Panc1 (cell line): Measurements from ENCODE around the gene PRUNE1. TPM values are rescaled to one million over a fixed set of nuclear protein-coding genes. Genes with fewer than 3 reads are reported as not detected.

Experiments
- ATAC-seq: fragments of 200-7000 bp; cut with Tn5 transposase; 2 replicates; pipeline ENCODE4 v1.9.1; 2020; ENCODE audit warnings: mild to moderate bottlenecking, moderate library complexity
- BruUV-seq: library from RNA; stranded (reverse); fragments of 400-500 nt; replicated peaks from 2 replicates; lab custom pipeline; 2021; lab: Mats Ljungman, UMichigan
- CTCF ChIA-PET: fragments of 300-600 bp; sonication (Branson Sonifier 250); formaldehyde crosslinking; loops from one replicate; lab custom pipeline; 2022; ENCODE audit warnings: antibody characterized with exemption; lab: Charles Lee
- POLR2A ChIA-PET: fragments of 300-600 bp; sonication (Branson Sonifier 250); formaldehyde crosslinking; loops from one replicate; lab custom pipeline; 2022; ENCODE audit warnings: antibody characterized with exemption; lab: Charles Lee
- DNase-seq: peaks from one replicate; pipeline ENCODE4 v3.0.0-alpha.2; 2010; ENCODE audit warnings: low read depth, low spot score
- H3K27ac ChIP-seq: 2 replicates; pipeline ENCODE4 v1.5.1; 2011; ENCODE audit warnings: mild to moderate bottlenecking, low read length, inconsistent platforms
- H3K27me3 ChIP-seq: fragments of 200-500 bp; sonication (Bioruptor generic); 2 replicates; pipeline ENCODE4 v1.6.0; 2014; ENCODE audit warnings: low read length, inconsistent platforms; ENCODE audit not compliant: control insufficient read depth, insufficient read depth
- H3K36me3 ChIP-seq: fragments of 200-500 bp; sonication (Bioruptor generic); 2 replicates; pipeline ENCODE4 v1.5.1; 2014; ENCODE audit warnings: inconsistent platforms, mild to moderate bottlenecking, low read length, moderate library complexity; ENCODE audit not compliant: control insufficient read depth, insufficient read depth
- H3K4me1 ChIP-seq: 2 replicates; pipeline ENCODE4 v1.5.1; 2011; ENCODE audit warnings: inconsistent platforms, mild to moderate bottlenecking, low read length, moderate library complexity; ENCODE audit not compliant: control insufficient read depth, insufficient read depth
- H3K4me3 ChIP-seq, 2 experiments: 2 replicates each; pipeline ENCODE4 v1.5.1; 2011 to 2012; ENCODE audit warnings: low read depth in 2 of 2, low read length in 2 of 2, mild to moderate bottlenecking in 2 of 2, inconsistent platforms in 1 of 2, moderate library complexity in 1 of 2
- H3K9me3 ChIP-seq: fragments of 200-500 bp; sonication (Bioruptor generic); 2 replicates; pipeline ENCODE4 v1.5.1; 2014; ENCODE audit warnings: low read depth, mild to moderate bottlenecking, inconsistent platforms, low read length, moderate library complexity; ENCODE audit not compliant: control insufficient read depth, insufficient read depth
- POLR2AphosphoS5 ChIP-seq: IDR thresholded peaks from 2 replicates; pipeline ENCODE4 v1.6.1; 2012; ENCODE audit warnings: mild to moderate bottlenecking, low read depth, low read length, moderate library complexity
- SIN3A ChIP-seq: IDR thresholded peaks from 2 replicates; pipeline ENCODE4 v1.6.1; 2012; ENCODE audit warnings: low read depth, mild to moderate bottlenecking, low read length, moderate library complexity, borderline replicate concordance; ENCODE audit not compliant: insufficient read depth
- TCF7L2 ChIP-seq: IDR thresholded peaks from 2 replicates; pipeline ENCODE4 v1.6.1; 2011; ENCODE audit warnings: mild to moderate bottlenecking, low read depth, low read length, inconsistent platforms
- in situ Hi-C: cut with HindIII; loops from 2 replicates; pipeline ENCODE4 v1.10.0; 2016; ENCODE audit warnings: low sequenced_read_pairs, low pct_unique_long_range_greater_than_20kb
- intact Hi-C: fragments of 100-400 bp; cut with micrococcal nuclease; formaldehyde crosslinking; loops from one replicate; pipeline ENCODE4 v1.10.0; 2022; ENCODE audit not compliant: unreplicated experiment
- total RNA-seq: library from RNA; stranded (reverse); gene quantifications from one replicate; pipeline ENCODE4 v1.2.1, GENCODE V29; 2021; ENCODE audit not compliant: unreplicated experiment
- TF ChIP-seq, protein P1 (sequence below): fragments of 450-650 bp; IDR thresholded peaks from 2 replicates; pipeline ENCODE4 v1.5.1; 2017; ENCODE audit warnings: mild to moderate bottlenecking
- TF ChIP-seq, protein P2 (sequence below), 2 experiments: IDR thresholded peaks; 2 replicates each; pipeline ENCODE4 v1.6.1; 2011 to 2012; ENCODE audit warnings: low read depth in 2 of 2, control low read depth in 1 of 2, low read length in 1 of 2, mild to moderate bottlenecking in 1 of 2, moderate library complexity in 1 of 2; ENCODE audit not compliant: insufficient read depth in 1 of 2

The PRUNE1 gene
- total RNA-seq, 1 experiment from 2014 or later: 16.2 TPM

DNA sequence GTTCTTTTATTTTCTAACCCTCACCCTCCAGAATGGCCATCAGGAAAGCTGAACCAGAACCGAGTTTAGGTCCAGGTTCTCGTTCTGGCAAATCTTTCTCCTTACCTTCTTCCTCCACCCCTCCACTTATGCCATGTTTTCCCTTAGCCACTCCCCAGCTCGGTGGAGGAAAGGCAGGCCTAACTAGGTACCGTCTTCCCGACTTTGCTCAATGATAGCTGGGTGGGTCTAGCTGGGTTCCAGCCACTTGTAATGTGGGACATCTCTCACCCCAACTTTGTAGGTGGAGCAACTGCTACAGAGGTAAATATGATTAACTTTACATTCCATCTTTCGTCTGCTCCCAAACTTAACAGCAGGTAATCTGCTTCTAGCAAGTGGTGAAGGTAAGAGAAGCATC is 28.8 kb downstream of the PRUNE1 start:
- no TSS peak for BruUV-seq
- H3K36me3 ChIP-seq: 0 out of 2 replicates have a peak, but pooled peaks cover 2% of the 10 kb centered on the region
- TF ChIP-seq, protein P1, sequence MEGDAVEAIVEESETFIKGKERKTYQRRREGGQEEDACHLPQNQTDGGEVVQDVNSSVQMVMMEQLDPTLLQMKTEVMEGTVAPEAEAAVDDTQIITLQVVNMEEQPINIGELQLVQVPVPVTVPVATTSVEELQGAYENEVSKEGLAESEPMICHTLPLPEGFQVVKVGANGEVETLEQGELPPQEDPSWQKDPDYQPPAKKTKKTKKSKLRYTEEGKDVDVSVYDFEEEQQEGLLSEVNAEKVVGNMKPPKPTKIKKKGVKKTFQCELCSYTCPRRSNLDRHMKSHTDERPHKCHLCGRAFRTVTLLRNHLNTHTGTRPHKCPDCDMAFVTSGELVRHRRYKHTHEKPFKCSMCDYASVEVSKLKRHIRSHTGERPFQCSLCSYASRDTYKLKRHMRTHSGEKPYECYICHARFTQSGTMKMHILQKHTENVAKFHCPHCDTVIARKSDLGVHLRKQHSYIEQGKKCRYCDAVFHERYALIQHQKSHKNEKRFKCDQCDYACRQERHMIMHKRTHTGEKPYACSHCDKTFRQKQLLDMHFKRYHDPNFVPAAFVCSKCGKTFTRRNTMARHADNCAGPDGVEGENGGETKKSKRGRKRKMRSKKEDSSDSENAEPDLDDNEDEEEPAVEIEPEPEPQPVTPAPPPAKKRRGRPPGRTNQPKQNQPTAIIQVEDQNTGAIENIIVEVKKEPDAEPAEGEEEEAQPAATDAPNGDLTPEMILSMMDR: no peak
- TF ChIP-seq, protein P2, sequence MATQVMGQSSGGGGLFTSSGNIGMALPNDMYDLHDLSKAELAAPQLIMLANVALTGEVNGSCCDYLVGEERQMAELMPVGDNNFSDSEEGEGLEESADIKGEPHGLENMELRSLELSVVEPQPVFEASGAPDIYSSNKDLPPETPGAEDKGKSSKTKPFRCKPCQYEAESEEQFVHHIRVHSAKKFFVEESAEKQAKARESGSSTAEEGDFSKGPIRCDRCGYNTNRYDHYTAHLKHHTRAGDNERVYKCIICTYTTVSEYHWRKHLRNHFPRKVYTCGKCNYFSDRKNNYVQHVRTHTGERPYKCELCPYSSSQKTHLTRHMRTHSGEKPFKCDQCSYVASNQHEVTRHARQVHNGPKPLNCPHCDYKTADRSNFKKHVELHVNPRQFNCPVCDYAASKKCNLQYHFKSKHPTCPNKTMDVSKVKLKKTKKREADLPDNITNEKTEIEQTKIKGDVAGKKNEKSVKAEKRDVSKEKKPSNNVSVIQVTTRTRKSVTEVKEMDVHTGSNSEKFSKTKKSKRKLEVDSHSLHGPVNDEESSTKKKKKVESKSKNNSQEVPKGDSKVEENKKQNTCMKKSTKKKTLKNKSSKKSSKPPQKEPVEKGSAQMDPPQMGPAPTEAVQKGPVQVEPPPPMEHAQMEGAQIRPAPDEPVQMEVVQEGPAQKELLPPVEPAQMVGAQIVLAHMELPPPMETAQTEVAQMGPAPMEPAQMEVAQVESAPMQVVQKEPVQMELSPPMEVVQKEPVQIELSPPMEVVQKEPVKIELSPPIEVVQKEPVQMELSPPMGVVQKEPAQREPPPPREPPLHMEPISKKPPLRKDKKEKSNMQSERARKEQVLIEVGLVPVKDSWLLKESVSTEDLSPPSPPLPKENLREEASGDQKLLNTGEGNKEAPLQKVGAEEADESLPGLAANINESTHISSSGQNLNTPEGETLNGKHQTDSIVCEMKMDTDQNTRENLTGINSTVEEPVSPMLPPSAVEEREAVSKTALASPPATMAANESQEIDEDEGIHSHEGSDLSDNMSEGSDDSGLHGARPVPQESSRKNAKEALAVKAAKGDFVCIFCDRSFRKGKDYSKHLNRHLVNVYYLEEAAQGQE (IDR thresholded peaks at IDR 0.05; ENCODE audit: insufficient read depth in 1 of 2, low read depth in 2 of 2, low read length in 1 of 2): no peak
- no peak for TF ChIP-seq TCF7L2
- TF ChIP-seq POLR2AphosphoS5: no peak
- no peak for TF ChIP-seq SIN3A
- no peaks in the 10 kb centered on the region for H3K4me1 ChIP-seq
- ChIA-PET CTCF (no interaction called here), POLR2A (no interaction called here)
- in situ Hi-C loops (no loop called here), intact Hi-C loops (no loop called here)
- H3K27me3 ChIP-seq: no peaks in the 10 kb centered on the region
- DNase-seq (no peak), ATAC-seq (no peak)
- H3K9me3 ChIP-seq: no peaks in the 10 kb centered on the region
- no peak overlapping the region for H3K27ac ChIP-seq
- no peak overlapping the region for H3K4me3 ChIP-seq

DNA sequence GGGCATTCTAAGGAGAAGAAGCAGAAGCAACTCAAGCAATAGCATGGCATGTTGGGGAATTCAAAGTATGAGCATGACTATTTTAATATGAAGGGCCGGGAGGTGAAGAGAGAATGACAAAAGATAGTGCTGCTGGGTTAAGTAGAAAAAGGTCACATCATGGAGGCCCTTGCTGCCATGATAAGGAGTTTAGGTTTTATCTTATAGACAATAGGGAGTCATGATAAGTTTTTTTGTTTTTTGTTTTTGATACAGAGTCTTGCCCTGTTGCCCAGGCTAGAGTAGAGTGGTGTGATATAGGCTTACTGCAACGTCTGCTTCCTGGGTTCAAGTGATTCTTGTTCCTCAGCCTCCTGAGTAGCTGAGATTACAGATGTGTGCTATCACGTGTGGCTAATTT is 31.3 kb downstream of the PRUNE1 start:
- TF ChIP-seq, protein P1: no peak
- TF ChIP-seq POLR2AphosphoS5 (no peak), SIN3A (no peak), TCF7L2 (no peak)
- TF ChIP-seq, protein P2 (IDR thresholded peaks at IDR 0.05; ENCODE audit: insufficient read depth in 1 of 2, low read depth in 2 of 2, low read length in 1 of 2): no peak
- H3K36me3 ChIP-seq: 0 out of 2 replicates have a peak, but pooled peaks cover under 1% of the 10 kb centered on the region
- POLR2A ChIA-PET: no interaction called here
- H3K27me3 ChIP-seq: no peaks in the 10 kb centered on the region
- DNase-seq (no peak), ATAC-seq (no peak)
- H3K9me3 ChIP-seq: no peaks in the 10 kb centered on the region
- H3K27ac ChIP-seq: no peak overlapping the region
- no peak overlapping the region for H3K4me3 ChIP-seq
- no peaks in the 10 kb centered on the region for H3K4me1 ChIP-seq
- BruUV-seq: no TSS peak
- CTCF ChIA-PET: no interaction called here
- intact Hi-C loops (no loop called here), in situ Hi-C loops (no loop called here)
